ENCODE measurements around the gene CALM3.

DNA sequence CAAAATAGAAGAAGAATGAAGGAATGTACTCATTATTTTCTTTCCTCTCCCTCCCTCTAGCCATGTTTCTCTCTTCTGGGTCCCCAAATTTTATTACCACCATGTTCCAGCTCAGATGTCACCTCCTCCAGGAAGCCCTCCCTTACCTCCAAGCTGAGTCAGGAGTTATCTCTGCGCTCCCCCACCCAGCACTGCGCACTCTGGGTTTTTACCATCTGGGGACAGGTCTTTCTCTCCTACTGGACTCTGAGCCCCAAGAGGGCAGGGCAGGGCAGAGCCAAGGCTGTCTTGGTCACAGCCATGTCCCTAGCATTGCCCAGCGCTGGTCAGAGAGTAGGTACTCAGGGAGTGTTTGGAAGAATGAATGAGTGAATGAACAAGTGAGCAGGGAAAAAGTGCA is 32.0 kb downstream of the CALM3 start:
- TF ChIP-seq EZH2phosphoT487 (IDR thresholded peaks at IDR 0.05; ENCODE audit: insufficient read depth, low read depth) (no peak), EZH2 (IDR thresholded peaks at IDR 0.05; ENCODE audit: insufficient read depth, poor library complexity, severe bottlenecking) (no peak)
